SK-N-MC (cell line): ENCODE results near the gene GBE1.

Experiments used
- DNase-seq: peaks from one replicate; pipeline ENCODE4 v3.0.0-alpha.2; 2011; ENCODE audit warnings: low read depth, low spot score
- H3K27ac ChIP-seq: fragments of 200-600 bp; sonication (generic); 2 replicates; pipeline ENCODE4 v1.5.1; 2016; ENCODE audit warnings: mixed run types
- H3K36me3 ChIP-seq: fragments of 200-600 bp; sonication (generic); 2 replicates; pipeline ENCODE4 v1.6.1; 2017; ENCODE audit warnings: antibody characterized with exemption, low read length, mixed read lengths; ENCODE audit not compliant: insufficient read depth
- H3K4me3 ChIP-seq: fragments of 200-600 bp; sonication (generic); 2 replicates; pipeline ENCODE4 v1.5.1; 2016
- H3K9ac ChIP-seq: fragments of 200-600 bp; sonication (generic); 2 replicates; pipeline ENCODE4 v1.8.0; 2017; ENCODE audit warnings: mixed run types, mixed read lengths; ENCODE audit not compliant: insufficient read length
- H3K9me3 ChIP-seq: fragments of 200-600 bp; sonication (generic); 2 replicates; pipeline ENCODE4 v1.6.1; 2017; ENCODE audit warnings: low read depth, mild to moderate bottlenecking, antibody characterized with exemption, low read length, moderate library complexity, mixed read lengths
- EZH2 ChIP-seq: fragments of 200-600 bp; sonication (generic); IDR thresholded peaks from one replicate; pipeline ENCODE4 v1.6.1; 2017; ENCODE audit warnings: antibody characterized with exemption
- FOXP2 ChIP-seq: optimal IDR thresholded peaks from 2 replicates; pipeline ENCODE3; 2011; ENCODE audit warnings: mild to moderate bottlenecking, moderate library complexity; ENCODE audit not compliant: insufficient read depth; ENCODE audit errors: extremely low read length, control extremely low read depth
- POLR2AphosphoS5 ChIP-seq: IDR thresholded peaks from 2 replicates; pipeline ENCODE4 v1.6.1; 2012; ENCODE audit warnings: mild to moderate bottlenecking, low read depth, low read length, borderline replicate concordance

GBE1 gene

DNA sequence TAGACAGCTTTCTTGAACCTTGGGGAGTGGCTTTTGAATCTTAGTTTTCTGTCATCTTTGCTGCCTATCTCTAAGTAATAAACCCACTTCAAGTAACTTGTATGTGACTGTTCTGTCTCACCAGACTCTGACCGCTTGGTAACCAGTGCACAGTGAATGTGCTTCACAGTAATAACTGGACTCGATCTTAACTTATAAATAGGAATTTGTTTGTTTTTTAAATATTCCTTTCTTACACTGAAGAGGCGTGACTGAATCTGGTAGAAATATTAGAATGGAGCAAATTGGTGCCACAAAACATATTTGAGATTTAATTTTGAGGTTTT, 318.0 kb downstream of the GBE1 start:
- Histone ChIP-seq H3K9me3 (no peaks in the 10 kb centered on the region), H3K4me3 (no peak overlapping the region), H3K9ac (no peak overlapping the region), H3K27ac (no peak overlapping the region), H3K36me3 (no peaks in the 10 kb centered on the region)
- no peak for DNase-seq
- no peak for TF ChIP-seq EZH2

DNA sequence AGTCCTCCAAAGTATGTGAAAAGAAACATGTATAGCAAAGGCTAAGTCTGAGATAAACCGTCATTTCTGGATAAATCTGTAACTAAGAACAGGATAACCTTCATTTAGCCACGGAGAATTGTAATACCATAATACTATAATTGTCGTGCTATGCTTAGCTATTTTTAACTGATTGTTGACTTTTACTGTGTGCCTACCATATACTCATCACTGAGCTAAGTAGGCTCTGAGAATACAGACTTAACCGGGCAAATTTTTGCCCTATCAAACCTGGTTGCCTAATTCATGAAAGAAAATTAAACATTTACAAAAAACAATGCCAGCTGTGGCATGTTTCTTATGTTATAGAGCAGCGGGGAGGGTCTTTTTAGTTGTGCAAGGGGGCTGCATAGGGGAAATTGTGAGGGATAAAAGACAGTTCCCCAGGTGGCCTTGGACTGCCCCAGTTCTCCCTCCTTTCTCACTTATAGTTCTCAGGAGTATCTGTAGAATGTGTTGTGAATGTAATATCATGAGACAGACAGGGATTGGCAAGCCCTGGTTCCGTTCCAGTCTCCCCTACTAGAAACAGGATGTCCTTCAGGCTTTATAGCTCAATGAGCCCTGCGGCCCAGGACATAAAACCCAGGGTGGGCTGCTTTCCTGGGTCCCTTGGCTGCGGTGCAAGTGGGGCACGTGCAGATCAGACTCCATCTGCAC, 318.5 kb downstream of the GBE1 start:
- TF ChIP-seq EZH2 (no peak), POLR2AphosphoS5 (no peak), FOXP2 (no peak)

DNA sequence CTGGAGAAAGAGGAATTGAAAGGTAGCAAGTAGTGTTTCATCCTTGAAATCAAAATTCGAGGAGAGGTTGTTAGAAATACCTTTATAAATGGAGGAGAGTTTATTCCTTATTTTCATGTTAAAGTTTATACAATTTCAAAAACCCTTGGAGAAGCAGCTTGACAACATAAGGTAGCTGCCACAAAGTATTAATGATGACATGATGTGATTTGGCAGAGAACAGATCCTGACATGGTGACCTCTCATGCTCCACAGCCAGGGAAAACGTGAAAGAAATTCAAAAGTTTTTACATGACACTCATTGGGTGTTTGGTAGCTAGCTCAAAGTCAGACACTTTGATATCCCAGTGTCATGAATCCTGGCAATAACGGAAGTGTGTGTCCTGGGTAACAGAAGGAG, 320.8 kb downstream of the GBE1 start:
- no peak for DNase-seq
- H3K4me3 ChIP-seq, result no peak overlapping the region
- no peak overlapping the region for H3K9ac ChIP-seq
- TF ChIP-seq POLR2AphosphoS5 (no peak), FOXP2 (no peak), EZH2 (no peak)
- H3K36me3 ChIP-seq, result no peaks in the 10 kb centered on the region
- no peak overlapping the region for H3K27ac ChIP-seq
- H3K9me3 ChIP-seq, result no peaks in the 10 kb centered on the region

More for the DNA sequence above, 318.5 kb downstream of the GBE1 start:
- no peak overlapping the region for H3K9ac ChIP-seq
- no peaks in the 10 kb centered on the region for H3K9me3 ChIP-seq
- no peak overlapping the region for H3K4me3 ChIP-seq
- no peak for DNase-seq
- H3K27ac ChIP-seq, result no peak overlapping the region
- H3K36me3 ChIP-seq, result no peaks in the 10 kb centered on the region
